Prostate gland (tissue), 2 donors: ENCODE data around the gene SMIM12. TPM values are rescaled to one million over a fixed set of nuclear protein-coding genes. Genes with fewer than 3 reads are reported as not detected.

ENCODE experiments used
- DNase-seq: peaks from one replicate; pipeline ENCODE4 v3.0.0-alpha.2; 2019; ENCODE audit warnings: low spot score
- H3K27ac ChIP-seq, 2 donors: fragments of 200-600 bp; sonication (generic); 2 replicates each; pipeline ENCODE4 v1.5.1; 2017 to 2019
- H3K27me3 ChIP-seq: fragments of 200-600 bp; sonication (generic); replicated peaks from 2 replicates; pipeline ENCODE4 v1.5.1; 2019; ENCODE audit not compliant: insufficient read depth
- H3K36me3 ChIP-seq, 2 donors: fragments of 200-600 bp; sonication (generic); 1 replicate in 1 of 2; 2 replicates in 1 of 2; pipeline versions ENCODE4 v1.5.1 to v1.8.1; 2017 to 2019
- H3K4me1 ChIP-seq: fragments of 200-600 bp; sonication (generic); replicated peaks from 2 replicates; pipeline ENCODE4 v1.5.1; 2019
- H3K4me3 ChIP-seq, 2 donors: fragments of 200-600 bp; sonication (generic); 2 replicates each; pipeline ENCODE4 v1.5.1; 2017 to 2019
- H3K9me3 ChIP-seq: fragments of 200-600 bp; sonication (generic); 2 replicates; pipeline ENCODE4 v1.5.1; 2017
- POLR2A ChIP-seq: fragments of 450-650 bp; IDR thresholded peaks from one replicate; pipeline ENCODE4 v1.6.1; 2016; ENCODE audit warnings: antibody characterized with exemption, mild to moderate bottlenecking
- POLR2AphosphoS5 ChIP-seq: sonication (generic); formaldehyde crosslinking; IDR thresholded peaks from one replicate; pipeline ENCODE4 v1.6.1; 2017; ENCODE audit warnings: antibody characterized with exemption
- WGBS: methylation state at CpG from one replicate; pipeline ENCODE4 v1.1.5; 2018; 5-methylcytosine and 5-hydroxymethylcytosine counted together
- intact Hi-C: fragments of 100-400 bp; cut with DNase I; formaldehyde crosslinking; loops from one replicate; pipeline ENCODE4 v1.14.2; 2022
- total RNA-seq, 2 donors: library from RNA; depleted of rRNA; stranded (reverse); fragments of >200 nt; gene quantifications; one replicate each; pipeline ENCODE4 v1.1.0, GENCODE V29; 2016
- TF ChIP-seq, protein P1 (sequence below), 4 experiments: fragments of 200-600 bp in 2 of 4; fragments of 450-650 bp in 2 of 4; sonication (generic) in 2 of 4; IDR thresholded peaks; 1 replicate in 3 of 4; 2 replicates in 1 of 4; pipeline ENCODE4 v1.5.1; 2016 to 2019; ENCODE audit warnings: antibody characterized with exemption in 4 of 4, mild to moderate bottlenecking in 2 of 4, moderate library complexity in 2 of 4

The SMIM12 gene
- total RNA-seq, 2 donors from 2014 or later = 10.7 to 29.6 TPM

DNA sequence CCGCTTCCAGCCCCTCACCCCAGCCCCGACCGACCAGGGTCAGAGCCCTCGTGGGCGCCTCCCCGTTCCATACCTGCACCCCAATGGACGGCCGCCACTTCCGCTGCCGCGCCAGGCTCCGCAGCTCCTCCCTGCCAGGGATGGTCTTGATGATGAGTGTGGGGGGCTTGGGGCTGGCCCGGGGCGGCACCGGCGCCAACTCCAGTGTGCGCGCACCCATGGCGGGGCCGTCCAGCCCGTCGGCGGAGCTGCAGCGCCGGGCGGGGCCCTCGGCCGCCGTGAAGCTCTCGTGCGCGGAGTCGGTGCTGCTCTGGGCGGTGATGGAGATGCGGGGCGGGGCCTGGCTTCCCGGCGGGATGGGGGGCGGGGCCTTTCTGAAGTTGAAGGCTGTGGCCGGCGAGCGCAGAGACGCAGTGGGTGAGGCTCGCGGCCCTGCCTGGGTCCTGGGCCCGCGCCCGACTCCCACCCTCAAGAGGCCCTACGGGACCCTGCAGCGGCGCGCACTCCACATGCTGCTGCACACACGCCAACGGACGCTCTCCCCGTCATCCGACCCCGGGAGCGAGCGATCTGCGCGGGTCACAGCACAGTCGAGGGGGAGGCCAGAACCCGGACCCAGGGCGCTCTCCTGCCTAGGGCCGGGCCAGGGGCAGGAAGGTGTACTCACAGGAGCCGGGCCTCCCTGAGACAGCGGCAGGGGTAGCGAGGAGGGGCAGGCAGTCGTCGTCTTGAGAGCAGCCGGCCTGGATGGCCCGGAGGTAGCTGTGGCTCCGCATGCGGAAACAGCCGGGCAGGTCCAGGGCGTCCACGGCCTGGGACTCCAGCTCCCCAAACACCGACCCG is 26.1 kb upstream of the SMIM12 start:
- H3K4me1 ChIP-seq = no peaks in the 10 kb centered on the region
- no peaks in the 10 kb centered on the region for H3K36me3 ChIP-seq
- H3K9me3 ChIP-seq = no peaks in the 10 kb centered on the region
- no peak overlapping the region for H3K27ac ChIP-seq
- no peak for DNase-seq
- intact Hi-C loops = no loop called here
- H3K27me3 ChIP-seq = peaks cover 7% of the 10 kb centered on the region
- TF ChIP-seq POLR2AphosphoS5 (no peak), POLR2A (no peak)
- TF ChIP-seq, protein P1, sequence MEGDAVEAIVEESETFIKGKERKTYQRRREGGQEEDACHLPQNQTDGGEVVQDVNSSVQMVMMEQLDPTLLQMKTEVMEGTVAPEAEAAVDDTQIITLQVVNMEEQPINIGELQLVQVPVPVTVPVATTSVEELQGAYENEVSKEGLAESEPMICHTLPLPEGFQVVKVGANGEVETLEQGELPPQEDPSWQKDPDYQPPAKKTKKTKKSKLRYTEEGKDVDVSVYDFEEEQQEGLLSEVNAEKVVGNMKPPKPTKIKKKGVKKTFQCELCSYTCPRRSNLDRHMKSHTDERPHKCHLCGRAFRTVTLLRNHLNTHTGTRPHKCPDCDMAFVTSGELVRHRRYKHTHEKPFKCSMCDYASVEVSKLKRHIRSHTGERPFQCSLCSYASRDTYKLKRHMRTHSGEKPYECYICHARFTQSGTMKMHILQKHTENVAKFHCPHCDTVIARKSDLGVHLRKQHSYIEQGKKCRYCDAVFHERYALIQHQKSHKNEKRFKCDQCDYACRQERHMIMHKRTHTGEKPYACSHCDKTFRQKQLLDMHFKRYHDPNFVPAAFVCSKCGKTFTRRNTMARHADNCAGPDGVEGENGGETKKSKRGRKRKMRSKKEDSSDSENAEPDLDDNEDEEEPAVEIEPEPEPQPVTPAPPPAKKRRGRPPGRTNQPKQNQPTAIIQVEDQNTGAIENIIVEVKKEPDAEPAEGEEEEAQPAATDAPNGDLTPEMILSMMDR (IDR thresholded peaks at IDR 0.05) = no peak
- H3K4me3 ChIP-seq = peak overlapping the region in 1 of 2 donors; percentile 19
- 2% methylated on average over 63 of the region's 80 CpGs for WGBS

DNA sequence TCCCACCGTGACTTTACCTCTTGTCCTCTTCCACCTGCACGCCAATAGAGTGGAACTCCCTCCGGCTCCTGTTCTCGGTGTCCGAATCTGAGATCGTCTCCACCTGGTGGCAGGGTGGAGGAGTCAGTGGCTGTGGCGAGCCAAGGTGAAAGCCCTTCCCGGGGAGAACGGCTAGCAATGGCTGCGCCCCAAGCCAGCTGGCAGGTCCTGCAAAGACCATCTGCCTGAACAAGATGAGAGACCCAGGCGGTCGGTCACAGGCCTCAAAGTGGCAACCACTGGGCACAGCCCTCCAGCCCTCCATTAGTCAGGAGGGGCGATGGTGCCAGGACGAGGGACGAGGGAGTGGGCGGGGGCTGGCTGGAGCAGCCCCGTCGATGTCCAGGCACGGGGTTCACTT is 25.4 kb upstream of the SMIM12 start:
- Histone ChIP-seq H3K9me3 (no peaks in the 10 kb centered on the region), H3K27ac (no peak overlapping the region), H3K27me3 (peaks cover 7% of the 10 kb centered on the region), H3K4me1 (no peaks in the 10 kb centered on the region), H3K36me3 (no peaks in the 10 kb centered on the region), H3K4me3 (no peak overlapping the region)
- WGBS = 12% methylated on average over 15 of the region's 19 CpGs
- intact Hi-C loops = no loop called here
- TF ChIP-seq POLR2AphosphoS5 (no peak), POLR2A (no peak)
- TF ChIP-seq, protein P1 (IDR thresholded peaks at IDR 0.05) = no peak
- DNase-seq = no peak

DNA sequence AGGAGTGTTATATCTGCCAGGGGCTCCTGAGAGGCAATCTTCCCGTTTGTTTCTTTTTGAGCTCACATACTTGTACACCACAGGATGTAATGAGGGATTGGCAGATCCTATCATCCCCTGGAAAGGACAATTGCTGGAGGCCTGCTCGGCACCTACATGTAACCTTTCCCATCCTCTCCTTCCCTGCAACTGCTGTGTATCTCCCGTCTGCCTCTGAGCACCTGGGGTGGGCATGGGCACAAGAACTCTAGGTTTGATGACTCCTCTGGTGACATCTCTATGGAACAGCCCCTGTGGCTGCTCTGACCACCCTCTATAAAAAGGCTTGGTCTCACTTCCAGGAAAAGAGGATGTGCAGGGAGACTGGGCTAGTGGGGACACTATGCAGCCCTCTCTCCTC is 25.0 kb upstream of the SMIM12 start:
- Histone ChIP-seq H3K4me1 (no peaks in the 10 kb centered on the region), H3K9me3 (no peaks in the 10 kb centered on the region), H3K27me3 (peaks cover 7% of the 10 kb centered on the region), H3K27ac (no peak overlapping the region), H3K36me3 (no peaks in the 10 kb centered on the region), H3K4me3 (no peak overlapping the region)
- no peak for DNase-seq
- intact Hi-C loops = no loop called here
- 38% methylated on average over 3 of the region's 3 CpGs for WGBS
- TF ChIP-seq, protein P1 (IDR thresholded peaks at IDR 0.05) = no peak
- TF ChIP-seq POLR2AphosphoS5 (no peak), POLR2A (no peak)

DNA sequence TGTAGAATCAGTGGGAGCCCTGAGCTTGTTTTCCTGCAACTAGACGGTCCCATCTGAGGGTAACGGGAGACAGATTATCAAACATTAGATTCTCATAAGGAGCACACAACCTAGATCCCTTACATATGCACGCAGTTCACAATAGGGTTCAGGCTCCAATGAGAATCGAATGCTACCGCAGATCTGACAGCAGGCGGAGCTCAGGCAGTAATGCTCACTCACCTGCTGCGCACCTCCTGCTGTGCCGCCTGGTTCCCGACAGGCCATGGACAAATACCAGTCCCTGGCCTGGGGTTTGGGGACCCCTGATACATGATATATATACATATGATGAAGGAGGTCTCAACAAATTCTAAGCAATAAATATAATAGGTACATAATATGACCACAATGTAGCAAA is 19.7 kb upstream of the SMIM12 start:
- H3K4me3 ChIP-seq = no peak overlapping the region
- no peaks in the 10 kb centered on the region for H3K9me3 ChIP-seq
- TF ChIP-seq POLR2AphosphoS5 = no peak
- TF ChIP-seq, protein P1 (IDR thresholded peaks at IDR 0.05) = no peak
- no peak for TF ChIP-seq POLR2A
- no peaks in the 10 kb centered on the region for H3K27me3 ChIP-seq
- no peak for DNase-seq
- WGBS = 75% methylated on average over 9 of the region's 9 CpGs
- intact Hi-C loops = no loop called here
- H3K36me3 ChIP-seq = no peaks in the 10 kb centered on the region
- H3K27ac ChIP-seq = no peak overlapping the region
- H3K4me1 ChIP-seq = no peaks in the 10 kb centered on the region

DNA sequence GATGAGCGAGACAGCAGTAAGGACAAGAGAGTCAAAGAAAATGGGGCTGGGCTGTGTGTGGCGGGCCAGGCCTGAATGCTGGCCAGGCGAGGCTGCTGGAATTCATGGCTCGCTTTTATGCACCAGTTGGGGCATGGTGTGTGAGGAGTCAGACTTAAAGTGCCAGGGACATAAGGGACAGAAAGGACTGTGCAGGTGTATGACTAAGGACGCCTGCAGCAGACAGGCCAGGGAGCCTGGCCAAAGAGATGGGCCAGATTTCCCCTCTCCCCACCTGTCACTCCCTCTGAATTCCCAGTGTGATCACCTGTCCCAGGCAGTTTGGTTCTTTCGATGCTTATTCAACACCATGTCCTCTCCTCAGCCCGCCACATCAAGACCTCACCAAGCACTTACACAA is 16.9 kb upstream of the SMIM12 start:
- TF ChIP-seq POLR2AphosphoS5 = no peak
- TF ChIP-seq, protein P1 (IDR thresholded peaks at IDR 0.05) = no peak
- no peak for TF ChIP-seq POLR2A
- peaks cover 2% of the 10 kb centered on the region for H3K27me3 ChIP-seq
- H3K4me3 ChIP-seq = no peak overlapping the region
- no peaks in the 10 kb centered on the region for H3K9me3 ChIP-seq
- H3K36me3 ChIP-seq = no peaks in the 10 kb centered on the region
- 75% methylated on average over 7 of the region's 7 CpGs for WGBS
- H3K4me1 ChIP-seq = no peaks in the 10 kb centered on the region
- no peak overlapping the region for H3K27ac ChIP-seq
- no peak for DNase-seq
- intact Hi-C loops = no loop called here
